Fibroblast of lung (primary cell): ENCODE data around the gene TMEM51. TPM values are rescaled to one million over a fixed set of nuclear protein-coding genes. Genes with fewer than 3 reads are reported as not detected.

Experiments used
- DNase-seq, 2 donors: peaks; one replicate each; pipeline versions ENCODE4 v3.0.0 to v3.0.0-alpha.2; 2010; ENCODE audit warnings: low read depth in 2 of 2
- H2AFZ ChIP-seq: 2 replicates; pipeline ENCODE4 v1.5.1; 2012; ENCODE audit warnings: low read length, control low read depth, inconsistent platforms
- H3K27ac ChIP-seq: 2 replicates; pipeline ENCODE4 v1.5.1; 2011; ENCODE audit warnings: low read length, control low read depth; ENCODE audit not compliant: insufficient read depth
- H3K27me3 ChIP-seq: 2 replicates; pipeline ENCODE4 v1.5.1; 2011; ENCODE audit warnings: mild to moderate bottlenecking, low read length; ENCODE audit not compliant: control insufficient read depth, insufficient read depth
- H3K36me3 ChIP-seq: 2 replicates; pipeline ENCODE4 v1.5.1; 2011; ENCODE audit warnings: low read length; ENCODE audit not compliant: control insufficient read depth, insufficient read depth
- H3K4me1 ChIP-seq: 2 replicates; pipeline ENCODE4 v1.5.1; 2011; ENCODE audit warnings: low read length; ENCODE audit not compliant: control insufficient read depth, insufficient read depth; ENCODE audit errors: extremely low read depth
- H3K4me2 ChIP-seq: 2 replicates; pipeline ENCODE4 v1.5.1; 2011; ENCODE audit warnings: low read length, control low read depth; ENCODE audit not compliant: insufficient read depth; ENCODE audit errors: extremely low read depth
- H3K4me3 ChIP-seq, 4 experiments: fragments of 200-600 bp in 1 of 4; sonication (generic) in 1 of 4; replicated peaks in 1 of 4; 2 replicates each; pipeline ENCODE4 v1.5.1; 2011 to 2016; ENCODE audit warnings: low read length in 4 of 4, low read depth in 3 of 4, mild to moderate bottlenecking in 3 of 4, control low read depth in 2 of 4, inconsistent platforms in 1 of 4, mixed read lengths in 1 of 4; ENCODE audit not compliant: insufficient read depth in 1 of 4; ENCODE audit errors: control extremely low read depth in 1 of 4
- H3K79me2 ChIP-seq: 2 replicates; pipeline ENCODE4 v1.5.1; 2012; ENCODE audit warnings: mild to moderate bottlenecking, low read length, inconsistent platforms; ENCODE audit not compliant: control insufficient read depth, insufficient read depth
- H3K9ac ChIP-seq: 2 replicates; pipeline ENCODE4 v1.5.1; 2011; ENCODE audit warnings: mild to moderate bottlenecking, low read length, control low read depth; ENCODE audit not compliant: insufficient read depth
- H3K9me3 ChIP-seq: 2 replicates; pipeline ENCODE4 v1.5.1; 2012; ENCODE audit warnings: low read depth, low read length; ENCODE audit not compliant: control insufficient read depth, insufficient read depth
- H4K20me1 ChIP-seq: 2 replicates; pipeline ENCODE4 v1.5.1; 2011; ENCODE audit warnings: low read length; ENCODE audit not compliant: control insufficient read depth, insufficient read depth; ENCODE audit errors: extremely low read depth
- EZH2 ChIP-seq: IDR thresholded peaks from 2 replicates; pipeline ENCODE4 v1.5.1; 2012; ENCODE audit warnings: low read length, control low read depth, mild to moderate bottlenecking; ENCODE audit errors: missing control alignments
- polyA plus RNA-seq, 2 donors: library from polyadenylated mRNA; depleted of rRNA in 1 of 2; stranded (reverse) in 1 of 2; unstranded in 1 of 2; fragments of >200 nt; gene quantifications; 2 replicates each; pipeline ENCODE4 v1.2.1, GENCODE V29; 2011 to 2012; ENCODE audit warnings: missing spikeins in 1 of 2
- total RNA-seq: library from RNA; depleted of rRNA; stranded (reverse); fragments of >200 nt; gene quantifications from 2 replicates; pipeline ENCODE4 v1.2.1, GENCODE V29; 2014
- TF ChIP-seq, protein P1 (sequence below), 2 donors: IDR thresholded peaks in 1 of 2; conservative IDR thresholded peaks in 1 of 2; 1 replicate in 1 of 2; 2 replicates in 1 of 2; pipeline ENCODE4 v1.5.1; 2011 to 2012; ENCODE audit warnings: low read length in 2 of 2, control low read depth in 1 of 2, inconsistent platforms in 1 of 2, low read depth in 1 of 2, mild to moderate bottlenecking in 1 of 2

The TMEM51 gene
- total and polyA plus RNA-seq, 2 donors (not counting 1 experiment from before 2014, with no cell fraction given): 6.1 to 19.0 TPM

DNA sequence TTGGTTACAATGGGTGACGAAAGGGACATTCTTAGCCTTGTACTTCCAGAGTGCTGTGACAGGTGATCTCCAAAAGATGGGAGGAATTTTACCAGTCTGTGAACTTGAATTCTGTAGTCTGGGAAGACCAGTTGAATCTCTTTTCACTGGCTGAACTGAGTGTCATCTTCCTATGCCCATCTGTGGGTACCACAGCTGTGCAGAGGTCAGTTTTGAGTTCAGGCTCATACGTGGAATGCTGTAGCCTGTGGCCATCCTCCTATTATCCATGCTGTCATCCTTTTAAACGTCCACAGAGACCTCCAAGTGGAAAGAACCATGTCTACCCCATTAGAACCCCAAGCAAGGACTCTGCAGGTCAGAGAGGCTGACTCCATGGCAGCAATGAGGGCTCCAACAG is 32.1 kb downstream of the TMEM51 start:
- peaks cover 22% of the 10 kb centered on the region for H3K4me1 ChIP-seq
- H3K4me3 ChIP-seq: no peak overlapping the region
- no peaks in the 10 kb centered on the region for H4K20me1 ChIP-seq
- H3K79me2 ChIP-seq: peaks cover 22% of the 10 kb centered on the region
- H3K27ac ChIP-seq: no peak overlapping the region
- DNase-seq: no peak
- H2AFZ ChIP-seq: no peak overlapping the region
- H3K4me2 ChIP-seq: no peak overlapping the region
- no peaks in the 10 kb centered on the region for H3K9me3 ChIP-seq
- H3K36me3 ChIP-seq: no peaks in the 10 kb centered on the region
- H3K9ac ChIP-seq: no peak overlapping the region
- H3K27me3 ChIP-seq: no peaks in the 10 kb centered on the region
- TF ChIP-seq EZH2: no peak
- TF ChIP-seq, protein P1, sequence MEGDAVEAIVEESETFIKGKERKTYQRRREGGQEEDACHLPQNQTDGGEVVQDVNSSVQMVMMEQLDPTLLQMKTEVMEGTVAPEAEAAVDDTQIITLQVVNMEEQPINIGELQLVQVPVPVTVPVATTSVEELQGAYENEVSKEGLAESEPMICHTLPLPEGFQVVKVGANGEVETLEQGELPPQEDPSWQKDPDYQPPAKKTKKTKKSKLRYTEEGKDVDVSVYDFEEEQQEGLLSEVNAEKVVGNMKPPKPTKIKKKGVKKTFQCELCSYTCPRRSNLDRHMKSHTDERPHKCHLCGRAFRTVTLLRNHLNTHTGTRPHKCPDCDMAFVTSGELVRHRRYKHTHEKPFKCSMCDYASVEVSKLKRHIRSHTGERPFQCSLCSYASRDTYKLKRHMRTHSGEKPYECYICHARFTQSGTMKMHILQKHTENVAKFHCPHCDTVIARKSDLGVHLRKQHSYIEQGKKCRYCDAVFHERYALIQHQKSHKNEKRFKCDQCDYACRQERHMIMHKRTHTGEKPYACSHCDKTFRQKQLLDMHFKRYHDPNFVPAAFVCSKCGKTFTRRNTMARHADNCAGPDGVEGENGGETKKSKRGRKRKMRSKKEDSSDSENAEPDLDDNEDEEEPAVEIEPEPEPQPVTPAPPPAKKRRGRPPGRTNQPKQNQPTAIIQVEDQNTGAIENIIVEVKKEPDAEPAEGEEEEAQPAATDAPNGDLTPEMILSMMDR (conservative IDR thresholded peaks at IDR 0.05 in 1 of 2, IDR thresholded peaks at IDR 0.05 in 1 of 2; ENCODE audit: low read depth in 1 of 2, low read length in 2 of 2): no peak

DNA sequence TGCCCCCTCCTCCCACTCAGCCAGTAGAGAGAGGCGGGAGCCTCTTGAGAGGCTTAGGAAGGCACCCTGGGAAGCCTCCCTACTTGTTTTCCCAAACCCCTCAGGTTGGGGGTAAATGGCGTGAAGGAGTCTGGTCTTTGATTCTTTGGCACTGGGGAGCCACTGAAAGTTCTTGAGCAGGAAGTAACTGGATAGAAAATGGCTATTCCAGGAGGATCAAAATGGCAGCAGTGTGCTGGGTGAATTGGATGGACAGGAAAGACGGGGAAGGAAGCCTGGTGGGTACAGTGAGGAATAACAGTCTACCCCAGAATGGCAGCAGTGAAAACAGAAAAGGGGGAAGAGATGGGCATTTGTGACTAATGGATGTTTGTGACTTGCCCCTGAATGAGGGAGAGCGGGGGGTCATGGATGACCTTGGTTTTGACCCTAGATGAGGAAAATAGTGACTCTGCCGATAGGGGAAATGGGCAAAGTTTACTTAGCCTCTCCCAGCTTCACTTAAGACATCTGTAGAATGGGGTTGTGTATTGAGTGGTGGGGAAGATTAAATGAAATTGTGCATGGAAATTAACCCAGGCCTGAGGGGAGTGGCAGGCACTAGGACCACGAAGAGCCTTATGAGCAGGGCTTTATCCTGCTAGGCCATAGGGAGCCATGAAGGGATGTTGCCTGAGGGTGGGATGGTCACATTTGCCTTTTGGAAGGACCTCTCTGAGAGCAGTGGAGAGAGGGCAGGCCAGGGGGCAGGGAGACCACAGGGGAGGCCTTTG is 32.7 kb downstream of the TMEM51 start:
- H2AFZ ChIP-seq: no peak overlapping the region
- H3K4me2 ChIP-seq: no peak overlapping the region

DNA sequence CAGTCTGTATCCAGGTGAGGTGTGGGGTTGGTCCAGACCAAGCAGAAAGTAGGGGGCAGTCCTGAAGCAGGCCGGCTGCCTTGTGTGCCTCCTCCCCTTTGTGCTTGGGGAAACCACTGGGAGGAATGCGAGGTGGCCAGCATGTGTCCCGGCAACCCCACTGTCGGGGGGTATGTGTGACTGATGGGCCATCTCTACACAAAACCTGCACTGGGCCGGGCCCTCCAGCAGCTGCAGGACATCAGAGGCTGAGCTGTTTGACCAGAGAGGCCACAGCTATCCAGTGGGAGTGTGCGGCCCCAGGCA is 33.3 kb downstream of the TMEM51 start:
- H4K20me1 ChIP-seq: no peaks in the 10 kb centered on the region
- no peak for DNase-seq
- H3K4me1 ChIP-seq: peaks cover 20% of the 10 kb centered on the region
- no peak overlapping the region for H3K27ac ChIP-seq
- H3K4me2 ChIP-seq: no peak overlapping the region
- no peak overlapping the region for H2AFZ ChIP-seq
- no peaks in the 10 kb centered on the region for H3K36me3 ChIP-seq
- peaks cover 12% of the 10 kb centered on the region for H3K79me2 ChIP-seq
- H3K9ac ChIP-seq: no peak overlapping the region
- H3K4me3 ChIP-seq: no peak overlapping the region
- H3K9me3 ChIP-seq: no peaks in the 10 kb centered on the region
- H3K27me3 ChIP-seq: no peaks in the 10 kb centered on the region
- TF ChIP-seq, protein P1 (conservative IDR thresholded peaks at IDR 0.05 in 1 of 2, IDR thresholded peaks at IDR 0.05 in 1 of 2; ENCODE audit: low read depth in 1 of 2, low read length in 2 of 2): no peak
- TF ChIP-seq EZH2: no peak

More for the DNA sequence above, 32.7 kb downstream of the TMEM51 start:
- H3K4me1 ChIP-seq: peaks cover 20% of the 10 kb centered on the region
- no peaks in the 10 kb centered on the region for H4K20me1 ChIP-seq
- peaks cover 16% of the 10 kb centered on the region for H3K79me2 ChIP-seq
- H3K36me3 ChIP-seq: no peaks in the 10 kb centered on the region
- DNase-seq: no peak
- TF ChIP-seq, protein P1 (conservative IDR thresholded peaks at IDR 0.05 in 1 of 2, IDR thresholded peaks at IDR 0.05 in 1 of 2; ENCODE audit: low read depth in 1 of 2, low read length in 2 of 2): no peak
- no peak for TF ChIP-seq EZH2
- no peak overlapping the region for H3K4me3 ChIP-seq
- no peaks in the 10 kb centered on the region for H3K9me3 ChIP-seq
- H3K27ac ChIP-seq: no peak overlapping the region
- no peaks in the 10 kb centered on the region for H3K27me3 ChIP-seq
- no peak overlapping the region for H3K9ac ChIP-seq
